HFFc6 (cell line): Measurements from ENCODE around the gene KRTAP12-2. TPM values are rescaled to one million over a fixed set of nuclear protein-coding genes. Genes with fewer than 3 reads are reported as not detected.

Experiments used
- DNase-seq: peaks from one replicate; pipeline ENCODE4 v3.0.0-alpha.2; 2018
- H3K27ac Mint-ChIP-seq: 2 replicates; pipeline ENCODE4 v1.8.0; 2020; ENCODE audit warnings: mild to moderate bottlenecking, mixed read lengths
- H3K27me3 Mint-ChIP-seq: 2 replicates; pipeline ENCODE4 v1.8.0; 2021; ENCODE audit warnings: mild to moderate bottlenecking, moderate library complexity, mixed read lengths; ENCODE audit not compliant: insufficient read depth
- H3K36me3 Mint-ChIP-seq: 2 replicates; pipeline ENCODE4 v1.8.0; 2021; ENCODE audit warnings: low read depth, mixed read lengths
- H3K4me1 Mint-ChIP-seq: 2 replicates; pipeline ENCODE4 v1.8.0; 2020; ENCODE audit warnings: low read depth, mixed read lengths
- H3K4me3 Mint-ChIP-seq: 2 replicates; pipeline ENCODE4 v1.8.0; 2020; ENCODE audit warnings: mild to moderate bottlenecking, moderate library complexity, mixed read lengths
- H3K9me3 Mint-ChIP-seq: 2 replicates; pipeline ENCODE4 v1.8.0; 2020; ENCODE audit warnings: mild to moderate bottlenecking, mixed read lengths
- total RNA-seq, 6 experiments: library from RNA; stranded (reverse); fragmentation: NEBNext Ultra II Directional; extraction: Animal tissue kit (Norgen Biotek cat#: 25700); gene quantifications; 2 replicates in 1 of 6; 3 replicates in 5 of 6; pipeline ENCODE4 v1.2.3, GENCODE V29; 2021
- TF ChIP-seq, protein P1 (sequence below): fragments of 200-600 bp; sonication (generic); IDR thresholded peaks from 2 replicates; pipeline ENCODE4 v1.5.0; 2021; ENCODE audit warnings: antibody characterized with exemption, mild to moderate bottlenecking

The KRTAP12-2 gene
- total RNA-seq, 6 experiments from 2014 or later: not detected

DNA sequence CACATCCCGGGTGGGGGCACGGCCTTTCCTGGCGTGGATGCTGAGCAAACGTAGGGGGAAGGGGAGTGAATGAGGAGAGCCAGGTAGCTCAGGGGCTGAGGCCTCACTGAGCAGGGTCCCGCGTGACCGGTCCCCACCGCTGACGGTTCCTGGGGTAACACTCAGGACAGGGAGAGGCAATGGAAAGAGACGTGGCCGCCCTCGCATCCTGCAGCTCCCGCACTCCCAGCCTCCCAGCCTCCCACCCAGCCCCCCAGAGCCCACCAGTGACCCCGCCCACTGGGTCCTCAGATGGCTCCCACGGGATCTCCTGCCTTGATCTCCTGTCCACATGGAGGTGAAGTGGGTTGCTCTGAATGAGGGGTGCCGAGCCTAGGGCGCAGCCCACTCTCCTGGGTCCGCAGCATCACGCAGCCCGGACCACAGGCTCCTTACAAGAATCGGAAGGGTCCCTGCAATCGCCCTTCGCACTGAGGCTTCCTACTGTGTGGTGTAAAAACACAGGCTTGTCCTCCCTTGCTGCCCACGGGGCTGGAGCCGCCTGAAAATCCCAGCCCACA lies 42.2 kb upstream of the KRTAP12-2 start:
- no peak overlapping the region for H3K4me3 Mint-ChIP-seq
- H3K9me3 Mint-ChIP-seq: no peaks in the 10 kb centered on the region
- H3K4me1 Mint-ChIP-seq: peaks cover 11% of the 10 kb centered on the region
- no peak overlapping the region for H3K27ac Mint-ChIP-seq
- H3K27me3 Mint-ChIP-seq: peaks cover 62% of the 10 kb centered on the region
- H3K36me3 Mint-ChIP-seq: no peaks in the 10 kb centered on the region
- DNase-seq: no peak
- TF ChIP-seq, protein P1, sequence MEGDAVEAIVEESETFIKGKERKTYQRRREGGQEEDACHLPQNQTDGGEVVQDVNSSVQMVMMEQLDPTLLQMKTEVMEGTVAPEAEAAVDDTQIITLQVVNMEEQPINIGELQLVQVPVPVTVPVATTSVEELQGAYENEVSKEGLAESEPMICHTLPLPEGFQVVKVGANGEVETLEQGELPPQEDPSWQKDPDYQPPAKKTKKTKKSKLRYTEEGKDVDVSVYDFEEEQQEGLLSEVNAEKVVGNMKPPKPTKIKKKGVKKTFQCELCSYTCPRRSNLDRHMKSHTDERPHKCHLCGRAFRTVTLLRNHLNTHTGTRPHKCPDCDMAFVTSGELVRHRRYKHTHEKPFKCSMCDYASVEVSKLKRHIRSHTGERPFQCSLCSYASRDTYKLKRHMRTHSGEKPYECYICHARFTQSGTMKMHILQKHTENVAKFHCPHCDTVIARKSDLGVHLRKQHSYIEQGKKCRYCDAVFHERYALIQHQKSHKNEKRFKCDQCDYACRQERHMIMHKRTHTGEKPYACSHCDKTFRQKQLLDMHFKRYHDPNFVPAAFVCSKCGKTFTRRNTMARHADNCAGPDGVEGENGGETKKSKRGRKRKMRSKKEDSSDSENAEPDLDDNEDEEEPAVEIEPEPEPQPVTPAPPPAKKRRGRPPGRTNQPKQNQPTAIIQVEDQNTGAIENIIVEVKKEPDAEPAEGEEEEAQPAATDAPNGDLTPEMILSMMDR: no peak

DNA sequence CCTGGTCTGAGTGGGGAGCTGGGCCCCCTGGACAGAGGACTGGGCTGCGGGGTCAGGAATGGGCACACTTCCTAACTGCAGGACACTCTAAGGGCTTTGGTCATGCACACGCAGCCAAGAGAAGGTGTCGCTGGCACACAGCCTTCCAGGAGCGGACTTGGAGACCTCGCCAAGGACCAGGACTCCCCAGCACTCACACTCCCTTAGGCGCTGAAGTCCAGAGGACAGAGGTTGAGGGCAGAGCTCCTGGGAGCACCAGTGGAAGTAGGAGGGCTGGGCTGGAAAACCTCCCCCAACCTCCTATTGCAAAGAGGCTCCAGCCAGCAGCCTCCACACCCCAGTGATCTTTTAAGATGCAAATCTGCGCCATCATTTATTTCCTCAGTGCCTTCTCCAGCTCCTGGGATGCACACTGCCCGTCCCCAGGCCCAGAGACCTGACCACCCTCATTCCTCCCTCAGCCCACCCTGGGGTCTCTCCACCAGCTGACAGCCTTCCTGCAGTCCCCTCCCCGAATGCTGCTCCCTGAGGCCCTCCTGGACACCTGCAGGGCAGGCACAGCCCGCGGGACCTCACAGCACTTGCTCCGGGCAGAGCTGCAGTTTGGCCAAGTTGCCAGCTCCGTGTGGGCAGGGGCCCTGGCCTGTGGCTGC lies 41.6 kb upstream of the KRTAP12-2 start:
- Mint-ChIP-seq H3K27ac (no peak overlapping the region), H3K27me3 (peaks cover 55% of the 10 kb centered on the region), H3K4me1 (peaks cover 11% of the 10 kb centered on the region), H3K36me3 (no peaks in the 10 kb centered on the region), H3K9me3 (no peaks in the 10 kb centered on the region), H3K4me3 (no peak overlapping the region)
- TF ChIP-seq, protein P1: no peak
- DNase-seq: no peak

DNA sequence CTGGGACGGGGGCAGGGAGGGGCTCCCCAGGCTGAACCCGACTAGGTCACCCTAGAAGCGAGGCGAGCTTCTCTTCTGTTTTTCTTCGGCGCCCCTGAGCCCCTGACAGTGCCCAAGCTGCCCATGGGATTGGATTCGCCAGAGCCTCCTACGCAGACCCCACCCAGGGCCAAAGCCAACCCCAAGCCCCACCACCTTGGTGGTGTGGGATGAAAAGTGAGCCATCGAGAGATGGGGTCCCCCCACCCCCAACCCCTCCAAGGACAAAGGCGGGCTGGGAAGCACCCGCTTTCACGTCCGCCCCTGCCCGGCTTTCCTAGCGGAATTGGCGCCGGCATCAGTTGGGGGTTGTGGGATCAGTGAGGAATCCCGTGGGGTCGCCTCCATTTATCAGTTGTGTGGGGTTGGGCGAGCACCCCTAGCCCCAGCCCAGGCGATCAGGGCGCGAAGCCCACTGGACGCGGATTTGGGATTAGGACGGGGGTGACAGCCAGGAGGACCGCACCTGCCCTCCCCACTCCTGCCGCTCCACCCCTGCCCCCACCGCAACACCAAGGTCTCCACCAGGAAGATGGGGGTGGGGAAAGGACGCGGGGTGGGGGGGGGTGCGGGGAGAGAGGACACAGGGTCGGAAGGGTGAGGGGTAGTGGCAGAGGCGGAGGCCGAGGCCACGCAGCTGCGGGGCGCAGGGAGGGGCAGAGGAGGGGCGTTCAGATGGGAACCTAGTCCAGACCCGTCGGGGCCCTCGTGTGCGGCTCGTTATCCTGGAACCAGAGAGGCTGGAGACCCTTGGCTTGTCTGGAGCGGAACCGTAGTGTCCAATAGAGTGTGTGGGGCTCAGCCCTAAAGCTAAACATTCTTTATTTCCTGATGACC lies 40.2 kb upstream of the KRTAP12-2 start:
- Mint-ChIP-seq H3K4me1 (peaks cover 11% of the 10 kb centered on the region), H3K27ac (no peak overlapping the region), H3K36me3 (no peaks in the 10 kb centered on the region), H3K4me3 (no peak overlapping the region), H3K9me3 (no peaks in the 10 kb centered on the region), H3K27me3 (peaks cover 49% of the 10 kb centered on the region)
- TF ChIP-seq, protein P1: no peak
- DNase-seq: no peak

DNA sequence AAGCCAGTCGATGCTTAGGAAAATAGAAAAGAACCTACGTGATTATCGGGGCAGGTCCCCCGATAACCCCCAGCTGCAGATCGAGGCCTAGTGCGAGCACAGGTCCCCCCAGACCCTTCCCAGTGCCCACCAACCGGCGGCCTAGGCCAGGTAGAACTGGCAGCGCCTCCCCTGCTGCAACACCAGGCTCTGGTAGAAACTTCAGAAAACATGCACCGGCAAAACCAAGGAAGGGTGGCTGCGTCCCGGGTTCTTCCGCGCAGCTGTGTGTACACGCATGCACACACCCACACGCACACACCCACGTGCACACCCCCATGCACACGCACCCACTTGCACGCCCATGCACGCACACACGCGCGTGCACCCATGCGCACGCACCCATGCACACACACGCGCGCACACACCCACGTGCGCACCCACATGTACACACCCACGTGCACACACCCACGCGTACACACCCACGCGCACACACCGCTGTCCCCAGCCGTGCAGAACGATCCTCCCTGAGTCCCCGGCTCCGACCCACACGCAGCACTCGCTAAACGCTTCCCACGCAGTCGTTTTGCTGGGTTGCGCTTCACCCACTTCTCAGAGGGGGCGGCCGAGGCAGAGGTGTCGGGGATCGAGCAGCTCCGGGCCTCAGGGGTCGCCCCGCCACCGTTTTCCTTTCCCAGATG lies 39.4 kb upstream of the KRTAP12-2 start:
- no peaks in the 10 kb centered on the region for H3K9me3 Mint-ChIP-seq
- no peaks in the 10 kb centered on the region for H3K36me3 Mint-ChIP-seq
- no peak overlapping the region for H3K4me3 Mint-ChIP-seq
- peaks cover 11% of the 10 kb centered on the region for H3K4me1 Mint-ChIP-seq
- no peak for DNase-seq
- H3K27me3 Mint-ChIP-seq: peaks cover 53% of the 10 kb centered on the region
- H3K27ac Mint-ChIP-seq: no peak overlapping the region
- TF ChIP-seq, protein P1: no peak

DNA sequence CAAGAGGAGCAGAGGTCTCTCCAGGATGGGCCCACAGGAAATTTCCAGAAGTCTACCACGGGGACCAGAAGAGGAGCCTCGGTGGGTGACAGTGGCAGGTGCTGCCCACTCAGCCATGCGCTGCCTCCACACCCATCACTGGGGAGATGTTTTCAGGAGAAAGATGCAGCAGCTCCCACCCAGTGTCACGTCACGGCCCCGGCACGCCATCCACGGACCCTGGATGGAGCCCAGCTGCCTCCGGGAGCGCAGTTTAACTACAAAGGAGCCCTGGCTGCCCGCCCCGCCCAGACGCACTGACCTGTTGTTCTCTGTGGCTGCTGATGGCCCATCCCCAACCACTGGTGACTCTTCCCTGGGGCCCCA lies 37.9 kb upstream of the KRTAP12-2 start:
- Mint-ChIP-seq H3K27me3 (peaks cover 66% of the 10 kb centered on the region), H3K4me1 (peaks cover 6% of the 10 kb centered on the region), H3K36me3 (no peaks in the 10 kb centered on the region), H3K27ac (no peak overlapping the region), H3K9me3 (no peaks in the 10 kb centered on the region), H3K4me3 (no peak overlapping the region)
- DNase-seq: no peak
- TF ChIP-seq, protein P1: no peak
